Fibroblast of lung (primary cell): Measurements from ENCODE around the gene APAF1. TPM values are rescaled to one million over a fixed set of nuclear protein-coding genes. Genes with fewer than 3 reads are reported as not detected.

Experiments
- DNase-seq, 2 donors: peaks; one replicate each; pipeline versions ENCODE4 v3.0.0 to v3.0.0-alpha.2; 2010; ENCODE audit warnings: low read depth in 2 of 2
- H2AFZ ChIP-seq: 2 replicates; pipeline ENCODE4 v1.5.1; 2012; ENCODE audit warnings: low read length, control low read depth, inconsistent platforms
- H3K27ac ChIP-seq: 2 replicates; pipeline ENCODE4 v1.5.1; 2011; ENCODE audit warnings: low read length, control low read depth; ENCODE audit not compliant: insufficient read depth
- H3K27me3 ChIP-seq: 2 replicates; pipeline ENCODE4 v1.5.1; 2011; ENCODE audit warnings: mild to moderate bottlenecking, low read length; ENCODE audit not compliant: control insufficient read depth, insufficient read depth
- H3K36me3 ChIP-seq: 2 replicates; pipeline ENCODE4 v1.5.1; 2011; ENCODE audit warnings: low read length; ENCODE audit not compliant: control insufficient read depth, insufficient read depth
- H3K4me1 ChIP-seq: 2 replicates; pipeline ENCODE4 v1.5.1; 2011; ENCODE audit warnings: low read length; ENCODE audit not compliant: control insufficient read depth, insufficient read depth; ENCODE audit errors: extremely low read depth
- H3K4me2 ChIP-seq: 2 replicates; pipeline ENCODE4 v1.5.1; 2011; ENCODE audit warnings: low read length, control low read depth; ENCODE audit not compliant: insufficient read depth; ENCODE audit errors: extremely low read depth
- H3K4me3 ChIP-seq, 4 experiments: fragments of 200-600 bp in 1 of 4; sonication (generic) in 1 of 4; replicated peaks in 1 of 4; 2 replicates each; pipeline ENCODE4 v1.5.1; 2011 to 2016; ENCODE audit warnings: low read length in 4 of 4, low read depth in 3 of 4, mild to moderate bottlenecking in 3 of 4, control low read depth in 2 of 4, inconsistent platforms in 1 of 4, mixed read lengths in 1 of 4; ENCODE audit not compliant: insufficient read depth in 1 of 4; ENCODE audit errors: control extremely low read depth in 1 of 4
- H3K79me2 ChIP-seq: 2 replicates; pipeline ENCODE4 v1.5.1; 2012; ENCODE audit warnings: mild to moderate bottlenecking, low read length, inconsistent platforms; ENCODE audit not compliant: control insufficient read depth, insufficient read depth
- H3K9ac ChIP-seq: 2 replicates; pipeline ENCODE4 v1.5.1; 2011; ENCODE audit warnings: mild to moderate bottlenecking, low read length, control low read depth; ENCODE audit not compliant: insufficient read depth
- H3K9me3 ChIP-seq: 2 replicates; pipeline ENCODE4 v1.5.1; 2012; ENCODE audit warnings: low read depth, low read length; ENCODE audit not compliant: control insufficient read depth, insufficient read depth
- H4K20me1 ChIP-seq: 2 replicates; pipeline ENCODE4 v1.5.1; 2011; ENCODE audit warnings: low read length; ENCODE audit not compliant: control insufficient read depth, insufficient read depth; ENCODE audit errors: extremely low read depth
- EZH2 ChIP-seq: IDR thresholded peaks from 2 replicates; pipeline ENCODE4 v1.5.1; 2012; ENCODE audit warnings: low read length, control low read depth, mild to moderate bottlenecking; ENCODE audit errors: missing control alignments
- polyA plus RNA-seq, 2 donors: library from polyadenylated mRNA; depleted of rRNA in 1 of 2; stranded (reverse) in 1 of 2; unstranded in 1 of 2; fragments of >200 nt; gene quantifications; 2 replicates each; pipeline ENCODE4 v1.2.1, GENCODE V29; 2011 to 2012; ENCODE audit warnings: missing spikeins in 1 of 2
- total RNA-seq: library from RNA; depleted of rRNA; stranded (reverse); fragments of >200 nt; gene quantifications from 2 replicates; pipeline ENCODE4 v1.2.1, GENCODE V29; 2014
- TF ChIP-seq, protein P1 (sequence below), 2 donors: IDR thresholded peaks in 1 of 2; conservative IDR thresholded peaks in 1 of 2; 1 replicate in 1 of 2; 2 replicates in 1 of 2; pipeline ENCODE4 v1.5.1; 2011 to 2012; ENCODE audit warnings: low read length in 2 of 2, control low read depth in 1 of 2, inconsistent platforms in 1 of 2, low read depth in 1 of 2, mild to moderate bottlenecking in 1 of 2

The APAF1 gene
- total and polyA plus RNA-seq, 2 donors (not counting 1 experiment from before 2014, with no cell fraction given): 13.6 to 23.3 TPM

DNA sequence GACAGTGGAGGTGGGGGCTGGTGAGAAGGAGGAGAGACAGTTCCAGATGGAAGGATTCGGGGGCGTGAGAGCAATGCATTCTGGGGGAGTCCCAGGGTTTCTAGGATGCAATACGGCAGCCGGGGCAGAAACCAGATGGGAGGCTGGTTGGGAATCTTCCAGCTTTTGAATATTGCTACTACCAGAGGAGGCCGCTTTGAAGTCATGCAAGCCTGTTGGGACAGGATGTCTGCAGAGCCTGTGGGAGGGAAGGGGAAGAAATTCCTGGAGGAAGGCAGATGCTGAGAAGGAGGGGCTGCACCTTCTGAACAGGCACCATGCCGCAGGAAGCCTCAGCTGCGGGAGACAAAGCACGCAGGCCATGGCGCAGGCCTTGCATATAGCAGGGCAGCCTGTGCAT lies 105.4 kb downstream of the APAF1 start:
- no peak overlapping the region for H3K9ac ChIP-seq
- no peak overlapping the region for H3K4me2 ChIP-seq
- H3K27ac ChIP-seq: no peak overlapping the region
- no peaks in the 10 kb centered on the region for H3K79me2 ChIP-seq
- H3K9me3 ChIP-seq: no peaks in the 10 kb centered on the region
- H3K27me3 ChIP-seq: peaks cover 4% of the 10 kb centered on the region
- TF ChIP-seq, protein P1, sequence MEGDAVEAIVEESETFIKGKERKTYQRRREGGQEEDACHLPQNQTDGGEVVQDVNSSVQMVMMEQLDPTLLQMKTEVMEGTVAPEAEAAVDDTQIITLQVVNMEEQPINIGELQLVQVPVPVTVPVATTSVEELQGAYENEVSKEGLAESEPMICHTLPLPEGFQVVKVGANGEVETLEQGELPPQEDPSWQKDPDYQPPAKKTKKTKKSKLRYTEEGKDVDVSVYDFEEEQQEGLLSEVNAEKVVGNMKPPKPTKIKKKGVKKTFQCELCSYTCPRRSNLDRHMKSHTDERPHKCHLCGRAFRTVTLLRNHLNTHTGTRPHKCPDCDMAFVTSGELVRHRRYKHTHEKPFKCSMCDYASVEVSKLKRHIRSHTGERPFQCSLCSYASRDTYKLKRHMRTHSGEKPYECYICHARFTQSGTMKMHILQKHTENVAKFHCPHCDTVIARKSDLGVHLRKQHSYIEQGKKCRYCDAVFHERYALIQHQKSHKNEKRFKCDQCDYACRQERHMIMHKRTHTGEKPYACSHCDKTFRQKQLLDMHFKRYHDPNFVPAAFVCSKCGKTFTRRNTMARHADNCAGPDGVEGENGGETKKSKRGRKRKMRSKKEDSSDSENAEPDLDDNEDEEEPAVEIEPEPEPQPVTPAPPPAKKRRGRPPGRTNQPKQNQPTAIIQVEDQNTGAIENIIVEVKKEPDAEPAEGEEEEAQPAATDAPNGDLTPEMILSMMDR (conservative IDR thresholded peaks at IDR 0.05 in 1 of 2, IDR thresholded peaks at IDR 0.05 in 1 of 2; ENCODE audit: low read depth in 1 of 2, low read length in 2 of 2): no peak
- no peak for TF ChIP-seq EZH2
- no peaks in the 10 kb centered on the region for H4K20me1 ChIP-seq
- DNase-seq: peak in 1 of 2 donors; percentile 22
- H2AFZ ChIP-seq: no peak overlapping the region
- no peaks in the 10 kb centered on the region for H3K36me3 ChIP-seq
- no peak overlapping the region for H3K4me3 ChIP-seq
- peaks cover 4% of the 10 kb centered on the region for H3K4me1 ChIP-seq

DNA sequence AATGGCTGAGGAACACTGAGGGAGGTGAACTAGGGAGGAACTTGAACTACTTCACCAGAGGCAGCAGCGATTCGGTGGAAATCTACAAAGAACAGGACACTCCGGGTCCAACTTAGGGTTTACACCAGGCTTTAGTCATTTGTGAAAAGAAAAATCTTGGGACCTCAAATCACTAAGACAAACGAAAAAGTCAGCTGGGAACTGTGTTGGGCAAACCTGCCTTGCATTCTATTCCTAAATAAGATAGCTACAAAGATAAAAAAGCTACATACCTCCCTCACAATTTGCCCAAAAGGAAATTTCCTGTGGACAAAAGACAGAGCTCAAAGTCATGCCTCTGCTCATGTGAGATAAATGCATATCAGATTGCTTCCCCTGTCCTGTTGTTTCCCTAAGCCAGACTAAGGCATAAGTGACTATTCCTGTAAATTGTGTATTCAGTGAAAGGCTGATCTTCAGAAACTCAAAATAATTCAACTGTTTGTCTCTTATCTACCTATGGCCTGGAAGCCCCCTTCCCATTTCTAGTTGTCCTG lies 106.6 kb downstream of the APAF1 start:
- Histone ChIP-seq H3K27me3 (peaks cover under 1% of the 10 kb centered on the region), H3K9me3 (no peaks in the 10 kb centered on the region), H3K79me2 (no peaks in the 10 kb centered on the region), H3K4me2 (no peak overlapping the region), H3K36me3 (no peaks in the 10 kb centered on the region), H2AFZ (no peak overlapping the region), H4K20me1 (no peaks in the 10 kb centered on the region), H3K4me3 (no peak overlapping the region), H3K27ac (no peak overlapping the region), H3K4me1 (peaks cover 4% of the 10 kb centered on the region), H3K9ac (no peak overlapping the region)
- no peak for TF ChIP-seq EZH2
- TF ChIP-seq, protein P1 (conservative IDR thresholded peaks at IDR 0.05 in 1 of 2, IDR thresholded peaks at IDR 0.05 in 1 of 2; ENCODE audit: low read depth in 1 of 2, low read length in 2 of 2): no peak
- DNase-seq: no peak

- TF ChIP-seq, protein P1 (conservative IDR thresholded peaks at IDR 0.05 in 1 of 2, IDR thresholded peaks at IDR 0.05 in 1 of 2; ENCODE audit: low read depth in 1 of 2, low read length in 2 of 2): no peak
- TF ChIP-seq EZH2: no peak
- Histone ChIP-seq H3K4me3 (no peak overlapping the region), H3K4me2 (no peak overlapping the region), H2AFZ (no peak overlapping the region), H3K9ac (no peak overlapping the region), H3K9me3 (no peaks in the 10 kb centered on the region), H3K79me2 (no peaks in the 10 kb centered on the region), H3K4me1 (peaks cover 4% of the 10 kb centered on the region), H3K36me3 (no peaks in the 10 kb centered on the region), H3K27me3 (no peaks in the 10 kb centered on the region), H3K27ac (no peak overlapping the region), H4K20me1 (no peaks in the 10 kb centered on the region)
- DNase-seq: peak in 1 of 2 donors; percentile 91
Observed at GRCh38 chr12:98752726-98753125, 107.6 kb downstream of the APAF1 start.
